T-helper 2 cell treated with Interferon-gamma antibody and Interleukin-4, amounts not matched to agents 5 μg/mL and 100 μg/mL, for 36 hours (primary cell): Measurements from ENCODE around the gene TMPRSS11B.
A peak's percentile ranks its signal among the peaks of the same experiment; 100 is the strongest.
"Not testable (repeated sequence)": the region's sequence is repeated elsewhere in the genome, so short reads cannot be mapped to it uniquely, and the experiment has no call there.

Source experiments
- DNase-seq: peaks from one replicate; pipeline ENCODE4 v3.0.0; 2021; ENCODE audit warnings: low spot score
- H3K27ac Mint-ChIP-seq: one replicate; pipeline ENCODE4 v1.8.0; 2021; ENCODE audit warnings: mild to moderate bottlenecking, mixed read lengths
- H3K27me3 Mint-ChIP-seq: one replicate; pipeline ENCODE4 v1.8.0; 2021; ENCODE audit warnings: low read depth, mixed read lengths
- H3K36me3 Mint-ChIP-seq: one replicate; pipeline ENCODE4 v1.8.0; 2021; ENCODE audit warnings: low read depth, mixed read lengths
- H3K4me1 Mint-ChIP-seq: one replicate; pipeline ENCODE4 v1.8.0; 2021; ENCODE audit warnings: low read depth, mixed read lengths
- H3K4me3 Mint-ChIP-seq: one replicate; pipeline ENCODE4 v1.8.0; 2022; ENCODE audit warnings: mild to moderate bottlenecking, moderate library complexity, mixed read lengths
- H3K9me3 Mint-ChIP-seq: one replicate; pipeline ENCODE4 v1.8.0; 2021; ENCODE audit warnings: mixed read lengths

TMPRSS11B gene

GRCh38 chr4:68264875-68265565 is 19.5 kb upstream of the TMPRSS11B start:
- H3K4me3 Mint-ChIP-seq, result no peak overlapping the region
- no peaks in the 10 kb centered on the region for H3K36me3 Mint-ChIP-seq
- H3K4me1 Mint-ChIP-seq, result peaks cover 14% of the 10 kb centered on the region
- DNase-seq, result no peak
- H3K27me3 Mint-ChIP-seq, result no peaks in the 10 kb centered on the region
- no peak overlapping the region for H3K27ac Mint-ChIP-seq
- H3K9me3 Mint-ChIP-seq, result peaks cover 25% of the 10 kb centered on the region

DNA sequence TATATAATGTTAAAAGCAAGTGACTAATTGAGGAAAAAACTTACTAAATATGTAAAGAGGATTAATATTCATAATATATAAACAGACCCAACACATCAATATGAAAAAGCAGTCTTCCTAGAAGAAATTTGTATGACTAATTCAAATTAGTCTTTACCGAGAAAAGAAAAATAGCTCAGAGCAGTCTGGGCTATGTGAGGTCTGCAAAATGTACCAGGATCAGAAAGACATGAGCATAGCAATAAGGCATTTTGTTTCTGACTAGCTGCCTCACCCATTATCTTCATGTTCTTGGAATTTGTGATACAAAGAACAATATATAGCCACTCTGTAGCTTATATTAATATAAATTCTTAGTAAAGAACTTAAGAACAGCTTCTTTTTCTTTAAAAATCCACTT is 13.7 kb upstream of the TMPRSS11B start:
- no peaks in the 10 kb centered on the region for H3K27me3 Mint-ChIP-seq
- H3K9me3 Mint-ChIP-seq, result peaks cover 19% of the 10 kb centered on the region
- H3K36me3 Mint-ChIP-seq, result peaks cover 1% of the 10 kb centered on the region
- H3K27ac Mint-ChIP-seq, result no peak overlapping the region
- peaks cover 1% of the 10 kb centered on the region for H3K4me1 Mint-ChIP-seq
- DNase-seq, result no peak
- H3K4me3 Mint-ChIP-seq, result no peak overlapping the region

DNA sequence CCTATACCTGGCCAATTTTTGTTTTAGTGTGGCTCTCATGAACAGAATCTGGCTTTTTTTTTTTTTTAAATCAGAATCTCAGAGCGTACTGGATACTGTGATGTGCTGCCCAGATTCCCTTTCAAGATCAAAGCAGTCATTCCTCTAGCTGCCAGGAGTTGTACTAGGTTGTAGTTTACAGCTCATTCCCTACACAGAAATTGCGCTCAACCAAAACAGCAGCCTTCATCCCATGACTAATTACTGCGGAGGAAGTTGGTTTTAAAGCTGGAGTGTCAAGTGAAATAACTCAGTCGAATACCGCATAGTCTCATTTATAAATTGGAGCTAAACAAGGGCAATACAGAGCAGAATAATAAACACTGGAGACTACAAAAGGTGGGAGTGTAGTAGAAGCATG is 12.2 kb upstream of the TMPRSS11B start:
- Mint-ChIP-seq H3K27ac (no peak overlapping the region), H3K4me3 (no peak overlapping the region), H3K9me3 (peaks cover 10% of the 10 kb centered on the region), H3K36me3 (peaks cover 1% of the 10 kb centered on the region), H3K4me1 (peaks cover 1% of the 10 kb centered on the region), H3K27me3 (no peaks in the 10 kb centered on the region)
- no peak for DNase-seq

- Mint-ChIP-seq H3K4me3 (no peak overlapping the region), H3K9me3 (peaks cover 5% of the 10 kb centered on the region), H3K4me1 (peaks cover 1% of the 10 kb centered on the region), H3K27ac (no peak overlapping the region), H3K27me3 (no peaks in the 10 kb centered on the region), H3K36me3 (peaks cover 1% of the 10 kb centered on the region)
- DNase-seq, result no peak
Observed at GRCh38 chr4:68256284-68256683, 10.8 kb upstream of the TMPRSS11B start.

GRCh38 chr4:68250151-68250930 is 4.8 kb upstream of the TMPRSS11B start:
- peak; percentile 35 for DNase-seq
- H3K4me3 Mint-ChIP-seq, result no peak overlapping the region
- no peak overlapping the region for H3K27ac Mint-ChIP-seq
- peaks cover 4% of the 10 kb centered on the region for H3K9me3 Mint-ChIP-seq
- peaks cover 13% of the 10 kb centered on the region for H3K4me1 Mint-ChIP-seq
- H3K27me3 Mint-ChIP-seq, result no peaks in the 10 kb centered on the region
- peaks cover 5% of the 10 kb centered on the region for H3K36me3 Mint-ChIP-seq

DNA sequence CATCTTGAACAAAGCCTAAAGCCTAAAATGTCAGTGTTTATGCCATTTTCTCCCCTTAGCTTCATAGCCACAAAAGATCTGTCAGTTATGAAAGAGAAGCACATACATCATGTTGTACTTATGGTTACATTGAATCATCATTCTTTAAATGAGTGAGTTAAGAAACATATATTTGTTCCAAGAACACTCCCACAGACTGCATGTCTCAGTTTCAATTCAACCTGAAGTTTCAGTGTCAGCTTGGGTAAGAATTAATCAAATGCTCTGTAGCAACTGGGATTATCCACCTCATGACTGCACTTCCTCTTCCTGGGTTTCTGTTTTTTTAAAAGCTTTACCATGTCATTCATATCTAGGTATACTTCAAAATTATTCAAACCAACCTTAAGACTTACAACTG is 3.9 kb upstream of the TMPRSS11B start:
- Mint-ChIP-seq H3K27ac (peak overlapping the region; percentile 86), H3K27me3 (no peaks in the 10 kb centered on the region), H3K36me3 (peaks cover 4% of the 10 kb centered on the region), H3K4me1 (peaks cover 13% of the 10 kb centered on the region), H3K9me3 (peaks cover 4% of the 10 kb centered on the region), H3K4me3 (peak overlapping the region; percentile 44)
- peak; percentile 30 for DNase-seq

GRCh38 chr4:68240620-68241019 is 4.9 kb downstream of the TMPRSS11B start:
- H3K27ac Mint-ChIP-seq, result no peak overlapping the region
- DNase-seq, result no peak
- no peaks in the 10 kb centered on the region for H3K36me3 Mint-ChIP-seq
- H3K4me1 Mint-ChIP-seq, result no peaks in the 10 kb centered on the region
- no peaks in the 10 kb centered on the region for H3K27me3 Mint-ChIP-seq
- no peak overlapping the region for H3K4me3 Mint-ChIP-seq
- peaks cover 4% of the 10 kb centered on the region for H3K9me3 Mint-ChIP-seq

- peaks cover under 1% of the 10 kb centered on the region for H3K9me3 Mint-ChIP-seq
- H3K27me3 Mint-ChIP-seq, result no peaks in the 10 kb centered on the region
- no peaks in the 10 kb centered on the region for H3K36me3 Mint-ChIP-seq
- DNase-seq, result no peak
- H3K4me1 Mint-ChIP-seq, result no peaks in the 10 kb centered on the region
- H3K27ac Mint-ChIP-seq, result no peak overlapping the region
- no peak overlapping the region for H3K4me3 Mint-ChIP-seq
Observed at GRCh38 chr4:68228568-68228967, 16.9 kb downstream of the TMPRSS11B start.

- Mint-ChIP-seq H3K27ac (no peak overlapping the region), H3K4me3 (no peak overlapping the region), H3K9me3 (peaks cover 15% of the 10 kb centered on the region), H3K27me3 (no peaks in the 10 kb centered on the region), H3K4me1 (peaks cover 23% of the 10 kb centered on the region), H3K36me3 (peaks cover 8% of the 10 kb centered on the region)
- DNase-seq, result peak; percentile 7
Observed at GRCh38 chr4:68218044-68218443, 27.4 kb downstream of the TMPRSS11B start.

GRCh38 chr4:68216501-68216900 is 29.0 kb downstream of the TMPRSS11B start:
- peak overlapping the region; percentile 29 for H3K27ac Mint-ChIP-seq
- peak overlapping the region; percentile 5 for H3K4me3 Mint-ChIP-seq
- no peak for DNase-seq
- H3K4me1 Mint-ChIP-seq, result peaks cover 23% of the 10 kb centered on the region
- H3K36me3 Mint-ChIP-seq, result peaks cover 9% of the 10 kb centered on the region
- H3K9me3 Mint-ChIP-seq, result peaks cover 18% of the 10 kb centered on the region
- H3K27me3 Mint-ChIP-seq, result no peaks in the 10 kb centered on the region

- Mint-ChIP-seq H3K36me3 (peaks cover 6% of the 10 kb centered on the region), H3K4me3 (no peak overlapping the region), H3K4me1 (no peaks in the 10 kb centered on the region), H3K9me3 (peaks cover 43% of the 10 kb centered on the region), H3K27ac (no peak overlapping the region), H3K27me3 (no peaks in the 10 kb centered on the region)
- no peak for DNase-seq
Observed at GRCh38 chr4:68209003-68209402, 36.5 kb downstream of the TMPRSS11B start.

DNA sequence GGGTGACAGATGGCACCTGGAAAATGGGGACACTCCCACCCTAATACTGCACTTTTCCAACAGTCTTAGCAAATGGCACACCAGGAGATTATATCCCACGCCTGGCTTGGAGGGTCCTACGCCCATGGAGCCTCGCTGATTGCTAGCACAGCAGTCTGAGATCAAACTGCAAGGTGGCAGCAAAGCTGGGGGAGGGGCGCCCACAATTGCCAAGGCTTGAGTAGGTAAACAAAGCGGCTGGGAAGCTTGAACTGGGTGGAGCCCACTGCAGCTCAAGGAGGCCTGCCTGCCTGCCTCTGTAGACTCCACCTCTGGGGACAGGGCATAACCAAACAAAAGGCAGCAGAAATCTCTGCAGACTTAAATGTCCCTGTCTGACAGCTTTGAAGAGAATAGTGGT is 51.2 kb downstream of the TMPRSS11B start:
- H3K36me3 Mint-ChIP-seq, H3K27me3 Mint-ChIP-seq, H3K4me1 Mint-ChIP-seq, H3K27ac Mint-ChIP-seq, H3K4me3 Mint-ChIP-seq, H3K9me3 Mint-ChIP-seq, DNase-seq: not testable (repeated sequence)

DNA sequence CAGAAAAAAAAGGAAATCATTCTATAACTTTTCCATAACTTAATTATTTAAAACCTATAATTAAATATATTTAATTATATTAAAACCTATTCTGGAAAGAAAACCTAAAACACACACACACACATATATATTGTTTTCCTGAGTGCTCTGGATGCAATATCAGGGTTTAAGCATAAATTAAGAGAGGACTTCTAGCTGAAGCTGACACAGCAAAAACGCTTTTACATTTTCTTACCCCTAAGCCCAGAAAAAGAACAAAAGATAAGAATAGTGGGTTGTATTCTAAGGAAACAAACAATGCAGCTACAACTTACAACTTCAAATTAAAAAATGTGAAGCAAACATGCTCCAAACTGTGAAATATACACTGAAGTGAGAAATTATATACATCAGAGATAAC is 52.3 kb downstream of the TMPRSS11B start:
- Mint-ChIP-seq H3K4me1 (no peaks in the 10 kb centered on the region), H3K27me3 (peaks cover 4% of the 10 kb centered on the region), H3K9me3 (no peaks in the 10 kb centered on the region), H3K27ac (no peak overlapping the region), H3K4me3 (no peak overlapping the region), H3K36me3 (no peaks in the 10 kb centered on the region)
- DNase-seq, result no peak

DNA sequence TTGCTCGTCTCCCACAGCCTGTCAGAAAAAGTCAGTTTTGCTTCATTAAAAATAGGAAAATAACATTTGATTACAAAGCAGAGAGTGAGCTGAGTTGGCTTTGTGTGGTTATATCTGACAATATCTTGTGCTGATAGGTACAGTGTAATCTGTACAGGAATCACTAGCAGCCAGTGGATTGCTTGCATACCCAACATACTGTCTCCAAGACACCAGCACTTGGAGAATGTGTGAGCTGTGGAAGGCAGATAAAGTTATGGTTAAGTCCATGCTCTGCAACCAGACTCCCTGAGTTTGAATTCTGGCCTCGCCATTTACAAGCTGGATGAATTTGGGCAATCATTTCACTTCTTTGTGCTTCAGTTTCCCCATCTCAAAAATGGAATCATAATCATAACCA is 58.3 kb downstream of the TMPRSS11B start:
- H3K4me3 Mint-ChIP-seq, result no peak overlapping the region
- H3K36me3 Mint-ChIP-seq, result no peaks in the 10 kb centered on the region
- H3K4me1 Mint-ChIP-seq, result no peaks in the 10 kb centered on the region
- no peaks in the 10 kb centered on the region for H3K9me3 Mint-ChIP-seq
- no peak for DNase-seq
- H3K27me3 Mint-ChIP-seq, result peaks cover 12% of the 10 kb centered on the region
- no peak overlapping the region for H3K27ac Mint-ChIP-seq
